GM19467 (cell line): Measurements from ENCODE around the gene PYGM.
A peak's percentile ranks its signal among the peaks of the same experiment; 100 is the strongest.

Experiments
- ATAC-seq: cut with Tn5 transposase; IDR thresholded peaks from one replicate; pipeline ENCODE4 v1.9.1; 2021; ENCODE audit warnings: mild to moderate bottlenecking, moderate library complexity; ENCODE audit not compliant: unreplicated experiment

PYGM gene

GRCh38 chr11:64759722-64760719, at the start of gene PYGM:
TSS of gene PYGM (minus strand) at chr11:64759974. CDS start at chr11:64759898, 76 bp downstream.
- no peak for ATAC-seq

GRCh38 chr11:64805481-64805880, 45.7 kb upstream of the PYGM start:
- ATAC-seq: no peak

GRCh38 chr11:64804346-64805210, 44.8 kb upstream of the PYGM start:
- no peak for ATAC-seq

GRCh38 chr11:64803846-64804345, 44.1 kb upstream of the PYGM start:
- no peak for ATAC-seq

DNA sequence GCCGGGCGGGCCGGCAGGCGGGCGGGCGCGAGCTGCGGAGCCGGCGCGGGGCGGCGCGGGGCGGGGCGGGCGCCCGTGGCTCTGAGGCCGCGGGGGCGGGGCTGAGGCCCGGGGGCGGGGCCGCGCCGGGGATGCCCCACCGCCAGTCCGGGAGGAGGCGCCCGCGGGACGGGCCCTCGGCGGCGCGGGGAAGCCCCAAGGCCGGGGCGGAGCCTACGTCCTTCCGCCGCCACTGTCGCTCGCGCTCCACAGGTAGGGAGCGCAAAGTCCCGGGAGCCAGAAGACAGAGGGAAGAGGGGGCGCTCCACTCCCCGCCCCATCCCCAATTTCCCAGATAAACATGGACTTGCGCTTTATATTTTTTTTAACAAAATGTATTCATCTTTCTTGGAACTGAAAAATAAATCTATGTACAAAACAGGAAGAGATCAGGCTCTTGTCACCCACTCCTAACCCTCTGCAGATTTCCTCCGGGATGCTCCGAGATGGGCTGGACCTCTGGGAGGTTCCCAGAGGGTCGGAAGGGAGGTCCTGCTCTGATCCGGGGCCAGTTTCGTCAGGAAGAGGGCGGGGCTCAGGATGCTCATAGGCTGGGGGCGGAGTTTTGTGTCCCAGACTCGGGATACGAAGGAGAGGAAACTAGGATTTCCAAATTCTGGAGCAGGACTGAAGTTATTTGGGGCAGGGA, 43.5 kb upstream of the PYGM start, which contains the start of gene MAP4K2:
Gene MAP4K2 (minus strand): TSS at position 57 of the 688 bp plus-strand sequence. CDS start 65 bp downstream, outside the sequence.
- ATAC-seq: peak; percentile 53

GRCh38 chr11:64802370-64803157, 42.8 kb upstream of the PYGM start:
- ATAC-seq: peak; percentile 8

DNA sequence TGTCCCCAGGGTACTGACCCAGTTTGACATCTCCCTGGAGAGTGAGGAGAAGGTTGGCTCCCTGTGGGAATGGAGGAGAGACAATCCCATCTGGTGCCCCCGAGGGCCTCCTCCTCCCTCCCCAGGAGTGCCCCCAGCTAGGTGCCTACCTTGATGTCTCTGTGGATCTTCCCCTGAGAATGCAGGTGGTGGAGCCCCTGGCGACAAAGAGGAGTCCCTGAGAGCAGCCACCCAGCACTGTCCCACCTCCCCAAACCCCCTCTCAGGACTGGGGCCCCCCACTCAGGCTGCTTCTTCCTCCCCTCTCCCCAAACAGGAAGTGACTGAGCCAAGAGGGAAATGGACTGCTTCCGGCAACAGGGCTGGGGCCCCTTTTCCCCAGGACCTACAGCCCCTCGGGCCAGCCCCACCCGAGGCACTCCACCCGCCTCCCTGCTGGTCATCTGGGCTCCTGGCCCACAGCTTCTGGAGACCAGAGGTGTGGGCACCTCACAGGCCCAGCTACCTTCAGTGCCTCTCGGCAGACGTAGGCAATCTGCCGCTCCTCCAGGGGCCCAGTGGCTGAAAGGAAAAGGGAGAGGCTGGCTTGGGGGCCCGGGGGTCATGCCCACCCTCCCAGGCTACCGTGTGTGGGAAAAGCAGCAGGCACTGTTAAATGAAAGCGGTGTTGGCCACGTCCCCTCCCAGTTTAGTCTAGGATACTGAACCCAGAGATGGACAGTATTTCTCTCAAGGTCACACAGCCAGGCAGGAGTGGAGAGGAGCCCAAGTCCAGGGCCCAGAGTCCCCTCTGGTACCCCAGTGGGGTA, 42.0 kb upstream of the PYGM start:
- ATAC-seq: no peak

- ATAC-seq: no peak
These were observed 41.3 kb upstream of the PYGM start for GRCh38 chr11:64801158-64801464.

- ATAC-seq: no peak
These were observed 40.8 kb upstream of the PYGM start for GRCh38 chr11:64800303-64801157.

GRCh38 chr11:64799623-64800302, 40.0 kb upstream of the PYGM start:
- ATAC-seq: no peak

DNA sequence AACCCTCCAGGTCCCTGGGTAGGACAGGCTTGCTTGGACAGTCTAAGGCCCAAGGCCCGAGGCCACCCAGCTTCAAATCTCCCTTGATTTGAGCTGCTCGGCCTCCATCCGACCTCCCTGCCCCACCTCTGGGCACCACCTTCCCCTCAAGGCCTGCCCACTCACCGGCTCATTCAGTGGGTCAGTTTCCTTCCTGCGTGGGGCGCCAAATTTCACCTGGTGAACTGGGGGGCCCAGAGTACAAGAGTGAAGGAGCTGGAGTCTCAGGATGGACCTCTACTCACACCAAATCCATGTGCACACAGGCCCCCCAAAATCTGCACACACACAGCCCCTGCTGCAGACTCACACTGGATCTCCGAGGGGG, 39.5 kb upstream of the PYGM start:
- ATAC-seq: no peak

DNA sequence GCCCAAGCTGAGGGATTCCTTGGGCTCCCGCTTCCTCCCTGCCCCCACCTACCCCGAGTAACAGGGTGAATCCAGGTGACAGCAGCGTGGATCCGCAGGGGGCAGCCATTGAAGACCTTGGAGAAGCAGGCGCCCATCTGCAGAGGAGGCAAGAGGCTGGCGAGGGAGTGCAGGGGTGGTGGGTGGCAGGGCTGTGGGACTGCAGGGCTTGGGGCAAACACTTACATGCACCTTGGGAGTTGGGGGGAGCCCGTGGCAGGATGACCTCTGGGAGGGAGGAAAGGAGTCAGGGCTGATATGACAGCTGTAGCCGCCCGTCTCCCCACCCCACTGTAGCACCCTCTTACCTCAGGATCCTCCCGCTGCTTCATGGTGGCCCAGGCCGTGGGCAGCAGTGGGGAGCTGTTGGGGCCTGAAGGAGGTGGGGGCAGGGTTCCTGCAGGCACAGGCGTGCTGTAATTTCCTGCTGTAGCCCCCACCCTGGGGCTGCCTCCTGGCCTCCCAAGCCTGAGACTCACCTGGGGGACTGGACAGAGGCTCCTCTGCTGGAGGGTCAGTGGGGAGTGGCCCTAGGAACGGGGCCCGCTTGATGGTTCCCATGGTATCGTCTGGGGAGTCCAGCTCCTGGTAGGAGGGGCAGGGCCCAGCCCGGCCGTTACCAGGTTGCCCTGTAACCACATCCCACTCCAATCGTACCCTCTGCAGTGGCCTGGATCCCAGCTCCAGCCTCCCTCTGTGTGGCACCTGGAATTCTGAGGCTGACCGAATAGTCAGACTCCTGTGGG, 37.2 kb upstream of the PYGM start:
- ATAC-seq: no peak

DNA sequence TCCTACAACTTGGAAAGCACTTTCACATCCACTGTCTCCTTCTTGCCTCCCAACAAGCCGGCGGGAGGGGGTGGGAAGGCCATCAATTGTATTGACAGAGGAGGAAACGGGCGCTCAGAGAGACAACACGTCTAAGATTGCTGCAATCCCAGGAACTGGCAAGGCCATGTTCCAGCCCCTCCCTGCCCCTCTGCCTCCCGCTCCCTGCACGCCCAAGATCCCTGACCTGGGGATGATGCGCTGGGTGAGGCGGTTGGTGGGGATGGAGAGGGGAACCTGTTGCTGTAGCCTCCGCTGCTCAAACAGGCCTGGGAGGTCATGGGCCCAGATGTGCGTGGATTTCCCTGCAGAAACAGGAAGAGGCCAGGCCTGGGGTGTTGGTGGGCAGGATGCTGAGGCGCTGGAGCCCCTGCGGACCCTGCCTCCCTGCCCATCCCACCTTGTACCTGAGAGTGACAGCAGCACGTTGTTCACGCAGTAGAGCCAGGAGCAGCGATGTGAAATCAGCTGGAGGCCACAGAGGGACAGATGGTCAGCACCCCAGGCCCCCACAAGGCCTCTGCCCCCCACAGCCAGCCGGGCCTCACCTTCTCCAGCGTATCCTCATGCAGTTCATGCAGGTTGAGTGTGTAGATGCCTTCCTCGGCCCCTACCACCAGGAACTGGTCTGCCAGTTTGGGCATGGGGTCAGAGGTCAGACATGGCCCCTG, 36.4 kb upstream of the PYGM start:
- ATAC-seq: no peak

DNA sequence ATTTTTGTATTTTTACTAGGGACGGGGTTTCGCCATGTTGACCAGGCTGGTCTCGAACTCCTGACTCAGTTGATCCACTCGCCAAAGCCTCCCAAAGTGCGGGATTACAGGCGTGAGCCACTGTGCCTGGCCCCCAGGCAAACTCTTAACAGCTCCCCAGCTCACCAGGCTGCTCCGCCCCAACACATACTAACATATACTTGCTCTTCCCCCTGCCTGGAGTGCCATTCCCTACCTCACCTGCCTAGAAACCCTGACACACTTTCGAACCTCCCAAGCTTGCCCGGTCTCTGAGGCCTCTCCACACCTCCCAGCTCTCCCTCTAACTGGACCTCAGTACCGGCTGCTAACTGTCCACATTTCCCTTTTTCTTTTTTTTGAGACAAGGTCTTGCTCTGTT, 34.8 kb upstream of the PYGM start:
- ATAC-seq: no peak

DNA sequence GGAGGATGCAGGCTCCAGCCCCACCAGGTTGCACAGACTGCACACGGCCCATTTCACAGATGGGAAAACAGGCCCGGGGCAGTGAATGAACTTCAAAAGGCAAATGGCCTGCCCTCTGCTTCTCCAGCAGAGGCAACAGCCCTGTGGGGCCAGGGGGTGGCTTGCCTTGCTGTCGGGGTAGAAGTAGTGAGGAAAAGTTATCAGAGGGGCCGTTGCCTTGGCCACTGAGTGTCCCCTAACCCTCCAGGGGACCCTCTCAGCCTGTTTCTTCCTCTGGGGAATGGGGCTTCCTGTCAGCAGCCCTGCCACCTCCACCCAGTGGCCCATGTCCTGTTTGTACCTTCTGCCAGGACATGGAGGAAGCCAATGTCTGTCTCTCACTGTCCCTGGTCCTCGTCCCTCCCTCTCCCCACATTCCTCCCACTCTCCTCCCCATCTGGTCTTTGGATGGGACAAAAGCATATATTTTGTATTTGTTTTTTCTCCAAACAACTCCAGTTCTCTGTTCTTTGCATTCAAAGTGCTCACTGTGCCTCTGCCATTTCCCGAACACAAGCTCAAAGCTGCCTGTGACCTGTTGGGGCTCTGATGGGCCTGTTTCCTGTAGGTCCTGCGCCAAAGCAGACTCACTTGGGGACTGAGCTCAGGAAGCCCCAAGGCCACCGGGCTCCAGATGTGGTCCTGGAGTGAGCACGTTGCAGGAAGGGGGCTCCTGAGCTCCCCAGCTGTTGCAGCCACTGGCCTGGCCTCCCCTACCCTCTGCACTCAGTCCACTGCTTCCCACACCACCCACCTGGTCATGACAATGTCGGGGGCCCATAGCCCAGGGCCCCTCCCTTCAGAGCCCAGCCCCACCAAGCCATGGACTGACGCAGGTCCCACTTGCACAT, 33.7 kb upstream of the PYGM start:
- no peak for ATAC-seq
